HepG2 (cell line): ENCODE results near the gene HOXA5. TPM values are rescaled to one million over a fixed set of nuclear protein-coding genes. Genes with fewer than 3 reads are reported as not detected.

Experiments used
- ATAC-seq: fragments of 200-7000 bp; cut with Tn5 transposase; 3 replicates; pipeline ENCODE4 v1.9.1; 2020; ENCODE audit warnings: mild to moderate bottlenecking, moderate library complexity
- BruUV-seq: library from RNA; stranded (reverse); fragments of 400-500 nt; replicated peaks from 2 replicates; lab custom pipeline; 2021; lab: Mats Ljungman, UMichigan
- CTCF ChIA-PET: fragments of 300-600 bp; formaldehyde crosslinking; extraction: SDS; loops from one replicate; lab custom pipeline; 2021; ENCODE audit warnings: low total read pairs, inconsistent platforms, low intra/inter-chr PET ratio; lab: Yijun Ruan, JAX
- POLR2A ChIA-PET: fragments of 350-600 bp; sonication (Branson Sonifier 250); formaldehyde crosslinking; loops from one replicate; lab custom pipeline; 2020; ENCODE audit warnings: antibody characterized with exemption, inconsistent platforms; lab: Yijun Ruan, JAX
- DNase-seq: peaks from one replicate; pipeline ENCODE4 v3.0.0-alpha.2; 2015; ENCODE audit warnings: low spot score
- FAIRE-seq: peaks from 3 replicates; lab custom pipeline; 2011; peaks lifted over from hg19 to GRCh38; lab: Jason Lieb, UNC
- H2AFZ ChIP-seq: one replicate; pipeline ENCODE4 v1.6.1; 2011; ENCODE audit warnings: low read length, inconsistent platforms
- H3K27ac ChIP-seq: fragments of 300-600 bp; 3 replicates; pipeline ENCODE4 v1.8.0; 2011; ENCODE audit warnings: mixed run types, mild to moderate bottlenecking, mixed read lengths, low read length, inconsistent platforms; ENCODE audit not compliant: insufficient read depth; ENCODE audit errors: extremely low read length
- H3K27me3 ChIP-seq, 2 experiments: fragments of 200-600 bp in 1 of 2; 2 replicates in 1 of 2; 3 replicates in 1 of 2; pipeline versions ENCODE4 v1.6.0 to v1.8.0; 2011; ENCODE audit warnings: low read length in 2 of 2, mild to moderate bottlenecking in 2 of 2, moderate library complexity in 2 of 2, inconsistent platforms in 1 of 2; ENCODE audit not compliant: insufficient read depth in 2 of 2, control insufficient read depth in 1 of 2
- H3K36me3 ChIP-seq, 2 experiments: fragments of 200-600 bp in 1 of 2; replicated peaks in 1 of 2; 2 replicates in 1 of 2; 3 replicates in 1 of 2; pipeline versions ENCODE4 v1.5.1 to v1.8.0; 2011; ENCODE audit warnings: low read length in 2 of 2, inconsistent platforms in 1 of 2; ENCODE audit not compliant: insufficient read depth in 2 of 2, control insufficient read depth in 1 of 2
- H3K4me1 ChIP-seq: 2 replicates; pipeline ENCODE4 v1.5.1; 2012; ENCODE audit warnings: low read length, inconsistent platforms; ENCODE audit not compliant: insufficient read depth
- H3K4me2 ChIP-seq: 2 replicates; pipeline ENCODE4 v1.6.0; 2011; ENCODE audit warnings: low read depth, low read length, inconsistent platforms
- H3K4me3 ChIP-seq, 3 experiments: fragments of 200-600 bp in 1 of 3; sonication (generic), shearing (Covaris generic) in 1 of 3; replicated peaks in 1 of 3; 2 replicates each; pipeline ENCODE4 v1.5.1; 2011 to 2016; ENCODE audit warnings: low read length in 3 of 3, inconsistent platforms in 2 of 3, low read depth in 2 of 3, mild to moderate bottlenecking in 2 of 3, control low read depth in 1 of 3, mixed read lengths in 1 of 3; ENCODE audit not compliant: insufficient read depth in 1 of 3
- H3K79me2 ChIP-seq: one replicate; pipeline ENCODE4 v1.6.1; 2011; ENCODE audit warnings: low read length, inconsistent platforms; ENCODE audit not compliant: insufficient read depth
- H3K9ac ChIP-seq: 2 replicates; pipeline ENCODE4 v1.6.0; 2011; ENCODE audit warnings: mild to moderate bottlenecking, low read depth, low read length, inconsistent platforms; ENCODE audit not compliant: insufficient read depth
- H3K9me3 ChIP-seq: 2 replicates; pipeline ENCODE4 v1.5.1; 2012; ENCODE audit warnings: mild to moderate bottlenecking, low read length
- H4K20me1 ChIP-seq: 2 replicates; pipeline ENCODE4 v1.6.0; 2011; ENCODE audit warnings: inconsistent platforms, mild to moderate bottlenecking, low read length, moderate library complexity; ENCODE audit not compliant: insufficient read depth
- FOXC1 ChIP-seq: sonication (generic); formaldehyde crosslinking; IDR thresholded peaks from 2 replicates; pipeline ENCODE4 v1.8.0; 2022; ENCODE audit warnings: mild to moderate bottlenecking, missing genetic modification reagents, borderline replicate concordance
- FOXM1 ChIP-seq: sonication (generic); formaldehyde crosslinking; IDR thresholded peaks from 2 replicates; pipeline ENCODE4 v1.5.0; 2020; ENCODE audit warnings: missing genetic modification reagents
- KDM2A ChIP-seq: sonication (generic); formaldehyde crosslinking; IDR thresholded peaks from 2 replicates; pipeline ENCODE4 v1.4.0; 2020; ENCODE audit warnings: low read depth, missing genetic modification reagents, borderline replicate concordance
- MEIS2 ChIP-seq: sonication (generic); formaldehyde crosslinking; IDR thresholded peaks from 2 replicates; pipeline ENCODE4 v1.9.0; 2021; ENCODE audit warnings: mild to moderate bottlenecking, missing genetic modification reagents
- RAD21 ChIP-seq: fragments of 450-650 bp; formaldehyde crosslinking; IDR thresholded peaks from 2 replicates; pipeline ENCODE4 v1.5.0; 2020; ENCODE audit warnings: mild to moderate bottlenecking
- RELA ChIP-seq: sonication (generic); formaldehyde crosslinking; IDR thresholded peaks from 2 replicates; pipeline ENCODE4 v1.4.0; 2020; ENCODE audit warnings: missing genetic modification reagents
- RFX1 ChIP-seq: fragments of 450-650 bp; IDR thresholded peaks from 2 replicates; pipeline ENCODE4 v1.6.1; 2017
- SP5 ChIP-seq: IDR thresholded peaks from 2 replicates; pipeline ENCODE4 v1.6.1; 2016; ENCODE audit warnings: low read depth, borderline replicate concordance
- TCF7L2 ChIP-seq: IDR thresholded peaks from 2 replicates; pipeline ENCODE4 v1.6.1; 2011; ENCODE audit warnings: mild to moderate bottlenecking, low read depth, low read length, moderate library complexity
- ZKSCAN8 ChIP-seq: IDR thresholded peaks from 2 replicates; pipeline ENCODE4 v1.6.1; 2016; ENCODE audit warnings: borderline replicate concordance, missing genetic modification reagents, missing compliant biosample characterization
- ZNF619 ChIP-seq: sonication (generic); formaldehyde crosslinking; IDR thresholded peaks from 2 replicates; pipeline ENCODE4 v1.4.0; 2020; ENCODE audit warnings: mild to moderate bottlenecking, missing genetic modification reagents
- ZNF776 ChIP-seq: sonication (generic); formaldehyde crosslinking; IDR thresholded peaks from 2 replicates; pipeline ENCODE4 v1.4.0; 2020; ENCODE audit warnings: mild to moderate bottlenecking, missing genetic modification reagents
- WGBS: methylation state at CpG from one replicate; pipeline ENCODE4 v1.1.6; 2017; ENCODE audit warnings: low lambda C conversion rate; 5-methylcytosine and 5-hydroxymethylcytosine counted together
- in situ Hi-C: cut with HindIII; loops from 2 replicates; pipeline ENCODE4 v1.10.0; 2017; ENCODE audit warnings: low pct_unique_long_range_greater_than_20kb; ENCODE audit not compliant: extremely low pct_ligation_motif_present
- intact Hi-C: fragments of 100-400 bp; cut with micrococcal nuclease; formaldehyde crosslinking; loops from one replicate; pipeline ENCODE4 v1.10.0; 2022; ENCODE audit not compliant: unreplicated experiment
- polyA plus RNA-seq, 8 experiments: library from polyadenylated mRNA; depleted of rRNA in 3 of 8; stranded (reverse) in 7 of 8; unstranded in 1 of 8; fragments of >200 nt; fragmentation: Illumina TruSeq in 4 of 8; extraction: Trizol in 4 of 8; gene quantifications; 2 replicates each; pipeline versions ENCODE4 v1.2.1 to v1.2.3, GENCODE V29; 2011 to 2016; ENCODE audit warnings: low read depth in 4 of 8, missing spikeins in 1 of 8, mixed read lengths in 1 of 8; ENCODE audit not compliant: insufficient read depth in 1 of 8
- total RNA-seq, 5 experiments: library from RNA; depleted of rRNA; stranded (reverse); fragments of >200 nt; fragmentation: Illumina TruSeq; extraction: Trizol; gene quantifications; 2 replicates each; pipeline ENCODE4 v1.2.3, GENCODE V29; 2016; ENCODE audit warnings: low read depth in 1 of 5
- TF ChIP-seq, protein P1 (sequence below): sonication (generic); formaldehyde crosslinking; IDR thresholded peaks from 2 replicates; pipeline ENCODE4 v1.5.1; 2020; ENCODE audit warnings: missing genetic modification reagents, mild to moderate bottlenecking, borderline replicate concordance
- TF ChIP-seq, protein P2 (sequence below): IDR thresholded peaks from 2 replicates; pipeline ENCODE4 v1.6.1; 2016
- TF ChIP-seq, protein P3 (sequence below): sonication (generic); formaldehyde crosslinking; IDR thresholded peaks from 2 replicates; pipeline ENCODE4 v1.4.0; 2020; ENCODE audit warnings: missing genetic modification reagents
- TF ChIP-seq, protein P4 (sequence below): sonication (generic); formaldehyde crosslinking; IDR thresholded peaks from 2 replicates; pipeline ENCODE4 v1.4.0; 2020; ENCODE audit warnings: missing genetic modification reagents
- TF ChIP-seq, protein P5 (sequence below): sonication (generic); formaldehyde crosslinking; IDR thresholded peaks from 2 replicates; pipeline ENCODE4 v1.8.0; 2022; ENCODE audit warnings: mild to moderate bottlenecking, missing genetic modification reagents, borderline replicate concordance

The HOXA5 gene
- total and polyA plus RNA-seq, 2 of the 13 experiments (the other 11 are each of a cell fraction or from before 2014, with no cell fraction given): 3.2 to 3.6 TPM

DNA sequence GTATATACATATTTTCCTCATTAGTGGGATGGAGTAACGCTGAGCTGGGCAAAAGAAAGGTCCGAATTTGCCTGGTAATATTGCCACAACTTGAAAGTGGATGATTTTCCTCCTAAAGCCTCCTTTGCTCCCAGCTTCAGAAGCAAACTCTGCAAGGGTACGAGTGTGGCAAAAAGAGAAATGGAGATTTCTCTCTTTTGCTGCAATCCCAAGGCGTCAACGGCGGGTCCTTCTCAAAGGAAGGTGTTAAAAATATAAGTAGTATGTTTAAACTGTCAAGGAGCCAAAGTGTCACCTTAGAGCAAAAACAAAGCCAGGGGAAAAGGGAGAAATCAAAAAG lies 28.6 kb downstream of the HOXA5 start:
- 99% methylated on average over 6 of the region's 6 CpGs for WGBS
- no peak for DNase-seq
- no peak for TF ChIP-seq MEIS2 (CRISPR knock-in tag)
- TF ChIP-seq ZNF776 (CRISPR knock-in tag): no peak
- TF ChIP-seq, protein P1, sequence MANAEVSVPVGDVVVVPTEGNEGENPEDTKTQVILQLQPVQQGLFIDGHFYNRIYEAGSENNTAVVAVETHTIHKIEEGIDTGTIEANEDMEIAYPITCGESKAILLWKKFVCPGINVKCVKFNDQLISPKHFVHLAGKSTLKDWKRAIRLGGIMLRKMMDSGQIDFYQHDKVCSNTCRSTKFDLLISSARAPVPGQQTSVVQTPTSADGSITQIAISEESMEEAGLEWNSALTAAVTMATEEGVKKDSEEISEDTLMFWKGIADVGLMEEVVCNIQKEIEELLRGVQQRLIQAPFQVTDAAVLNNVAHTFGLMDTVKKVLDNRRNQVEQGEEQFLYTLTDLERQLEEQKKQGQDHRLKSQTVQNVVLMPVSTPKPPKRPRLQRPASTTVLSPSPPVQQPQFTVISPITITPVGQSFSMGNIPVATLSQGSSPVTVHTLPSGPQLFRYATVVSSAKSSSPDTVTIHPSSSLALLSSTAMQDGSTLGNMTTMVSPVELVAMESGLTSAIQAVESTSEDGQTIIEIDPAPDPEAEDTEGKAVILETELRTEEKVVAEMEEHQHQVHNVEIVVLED (CRISPR knock-in tag): no peak
- no peak for TF ChIP-seq RELA (CRISPR knock-in tag)
- no peak for TF ChIP-seq KDM2A (CRISPR knock-in tag)
- TF ChIP-seq RFX1: no peak
- TF ChIP-seq ZKSCAN8 (CRISPR knock-in tag): no peak
- no peak for TF ChIP-seq SP5
- TF ChIP-seq TCF7L2: no peak
- no peak for TF ChIP-seq RAD21 (CRISPR knock-in tag)
- TF ChIP-seq, protein P2, sequence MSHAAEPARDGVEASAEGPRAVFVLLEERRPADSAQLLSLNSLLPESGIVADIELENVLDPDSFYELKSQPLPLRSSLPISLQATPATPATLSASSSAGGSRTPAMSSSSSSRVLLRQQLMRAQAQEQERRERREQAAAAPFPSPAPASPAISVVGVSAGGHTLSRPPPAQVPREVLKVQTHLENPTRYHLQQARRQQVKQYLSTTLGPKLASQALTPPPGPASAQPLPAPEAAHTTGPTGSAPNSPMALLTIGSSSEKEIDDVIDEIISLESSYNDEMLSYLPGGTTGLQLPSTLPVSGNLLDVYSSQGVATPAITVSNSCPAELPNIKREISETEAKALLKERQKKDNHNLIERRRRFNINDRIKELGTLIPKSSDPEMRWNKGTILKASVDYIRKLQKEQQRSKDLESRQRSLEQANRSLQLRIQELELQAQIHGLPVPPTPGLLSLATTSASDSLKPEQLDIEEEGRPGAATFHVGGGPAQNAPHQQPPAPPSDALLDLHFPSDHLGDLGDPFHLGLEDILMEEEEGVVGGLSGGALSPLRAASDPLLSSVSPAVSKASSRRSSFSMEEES (CRISPR knock-in tag): no peak
- TF ChIP-seq FOXM1 (CRISPR knock-in tag): no peak
- TF ChIP-seq, protein P3, sequence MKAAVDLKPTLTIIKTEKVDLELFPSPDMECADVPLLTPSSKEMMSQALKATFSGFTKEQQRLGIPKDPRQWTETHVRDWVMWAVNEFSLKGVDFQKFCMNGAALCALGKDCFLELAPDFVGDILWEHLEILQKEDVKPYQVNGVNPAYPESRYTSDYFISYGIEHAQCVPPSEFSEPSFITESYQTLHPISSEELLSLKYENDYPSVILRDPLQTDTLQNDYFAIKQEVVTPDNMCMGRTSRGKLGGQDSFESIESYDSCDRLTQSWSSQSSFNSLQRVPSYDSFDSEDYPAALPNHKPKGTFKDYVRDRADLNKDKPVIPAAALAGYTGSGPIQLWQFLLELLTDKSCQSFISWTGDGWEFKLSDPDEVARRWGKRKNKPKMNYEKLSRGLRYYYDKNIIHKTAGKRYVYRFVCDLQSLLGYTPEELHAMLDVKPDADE (CRISPR knock-in tag): no peak
- no peak for TF ChIP-seq FOXC1
- TF ChIP-seq, protein P4, sequence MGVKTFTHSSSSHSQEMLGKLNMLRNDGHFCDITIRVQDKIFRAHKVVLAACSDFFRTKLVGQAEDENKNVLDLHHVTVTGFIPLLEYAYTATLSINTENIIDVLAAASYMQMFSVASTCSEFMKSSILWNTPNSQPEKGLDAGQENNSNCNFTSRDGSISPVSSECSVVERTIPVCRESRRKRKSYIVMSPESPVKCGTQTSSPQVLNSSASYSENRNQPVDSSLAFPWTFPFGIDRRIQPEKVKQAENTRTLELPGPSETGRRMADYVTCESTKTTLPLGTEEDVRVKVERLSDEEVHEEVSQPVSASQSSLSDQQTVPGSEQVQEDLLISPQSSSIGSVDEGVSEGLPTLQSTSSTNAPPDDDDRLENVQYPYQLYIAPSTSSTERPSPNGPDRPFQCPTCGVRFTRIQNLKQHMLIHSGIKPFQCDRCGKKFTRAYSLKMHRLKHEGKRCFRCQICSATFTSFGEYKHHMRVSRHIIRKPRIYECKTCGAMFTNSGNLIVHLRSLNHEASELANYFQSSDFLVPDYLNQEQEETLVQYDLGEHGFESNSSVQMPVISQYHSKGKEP (CRISPR knock-in tag): no peak
- TF ChIP-seq, protein P5, sequence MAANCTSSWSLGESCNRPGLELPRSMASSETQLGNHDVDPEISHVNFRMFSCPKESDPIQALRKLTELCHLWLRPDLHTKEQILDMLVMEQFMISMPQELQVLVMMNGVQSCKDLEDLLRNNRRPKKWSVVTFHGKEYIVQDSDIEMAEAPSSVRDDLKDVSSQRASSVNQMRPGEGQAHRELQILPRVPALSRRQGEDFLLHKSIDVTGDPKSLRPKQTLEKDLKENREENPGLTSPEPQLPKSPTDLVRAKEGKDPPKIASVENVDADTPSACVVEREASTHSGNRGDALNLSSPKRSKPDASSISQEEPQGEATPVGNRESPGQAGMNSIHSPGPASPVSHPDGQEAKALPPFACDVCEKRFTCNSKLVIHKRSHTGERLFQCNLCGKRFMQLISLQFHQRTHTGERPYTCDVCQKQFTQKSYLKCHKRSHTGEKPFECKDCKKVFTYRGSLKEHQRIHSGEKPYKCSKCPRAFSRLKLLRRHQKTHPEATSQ: no peak
- TF ChIP-seq ZNF619 (CRISPR knock-in tag): no peak
- H4K20me1 ChIP-seq: peaks cover 12% of the 10 kb centered on the region; the same call in 1 of the 2 replicates
- H3K27me3 ChIP-seq: no peaks in the 10 kb centered on the region
- in situ Hi-C loops: no loop called here
- no peak overlapping the region for H2AFZ ChIP-seq
- peaks cover 33% of the 10 kb centered on the region for H3K4me1 ChIP-seq
- peaks cover 33% of the 10 kb centered on the region for H3K79me2 ChIP-seq
- intact Hi-C loops: no loop called here
- H3K36me3 ChIP-seq: peaks cover 1 to 7% of the 10 kb centered on the region in 2 experiments; a peak in 3 of 5 replicates
- CTCF ChIA-PET: no interaction called here
- H3K4me3 ChIP-seq: no peak overlapping the region
- FAIRE-seq: no peak
- no peak for ATAC-seq
- no peak overlapping the region for H3K4me2 ChIP-seq
- no peak overlapping the region for H3K27ac ChIP-seq
- no TSS peak for BruUV-seq
- no peak overlapping the region for H3K9ac ChIP-seq
- no peaks in the 10 kb centered on the region for H3K9me3 ChIP-seq
- POLR2A ChIA-PET: no interaction called here
